Mucosa of stomach (tissue), 1 donor: ENCODE results near the gene ASAH2B.
"Not testable (repeated sequence)": the region's sequence is repeated elsewhere in the genome, so short reads cannot be mapped to it uniquely, and the experiment has no call there.

Source experiments
- H3K27me3 ChIP-seq: one replicate; pipeline ENCODE4 v1.7.0; 2013; ENCODE audit warnings: mild to moderate bottlenecking, low read length; ENCODE audit not compliant: control insufficient read depth, insufficient read depth
- H3K36me3 ChIP-seq: one replicate; pipeline ENCODE4 v1.7.0; 2013; ENCODE audit warnings: low read length; ENCODE audit not compliant: control insufficient read depth, insufficient read depth
- H3K4me1 ChIP-seq: one replicate; pipeline ENCODE4 v1.7.0; 2013; ENCODE audit warnings: mild to moderate bottlenecking, low read length; ENCODE audit not compliant: control insufficient read depth, insufficient read depth
- H3K4me3 ChIP-seq: one replicate; pipeline ENCODE4 v1.7.0; 2013; ENCODE audit warnings: low read length
- H3K9ac ChIP-seq: one replicate; pipeline ENCODE4 v1.7.0; 2013; ENCODE audit warnings: mild to moderate bottlenecking, low read length, moderate library complexity
- H3K9me3 ChIP-seq: one replicate; pipeline ENCODE4 v1.7.0; 2013; ENCODE audit warnings: mild to moderate bottlenecking, low read length, moderate library complexity; ENCODE audit not compliant: control insufficient read depth
- donor health status: Pancreatic carcinoma.

Gene ASAH2B

DNA sequence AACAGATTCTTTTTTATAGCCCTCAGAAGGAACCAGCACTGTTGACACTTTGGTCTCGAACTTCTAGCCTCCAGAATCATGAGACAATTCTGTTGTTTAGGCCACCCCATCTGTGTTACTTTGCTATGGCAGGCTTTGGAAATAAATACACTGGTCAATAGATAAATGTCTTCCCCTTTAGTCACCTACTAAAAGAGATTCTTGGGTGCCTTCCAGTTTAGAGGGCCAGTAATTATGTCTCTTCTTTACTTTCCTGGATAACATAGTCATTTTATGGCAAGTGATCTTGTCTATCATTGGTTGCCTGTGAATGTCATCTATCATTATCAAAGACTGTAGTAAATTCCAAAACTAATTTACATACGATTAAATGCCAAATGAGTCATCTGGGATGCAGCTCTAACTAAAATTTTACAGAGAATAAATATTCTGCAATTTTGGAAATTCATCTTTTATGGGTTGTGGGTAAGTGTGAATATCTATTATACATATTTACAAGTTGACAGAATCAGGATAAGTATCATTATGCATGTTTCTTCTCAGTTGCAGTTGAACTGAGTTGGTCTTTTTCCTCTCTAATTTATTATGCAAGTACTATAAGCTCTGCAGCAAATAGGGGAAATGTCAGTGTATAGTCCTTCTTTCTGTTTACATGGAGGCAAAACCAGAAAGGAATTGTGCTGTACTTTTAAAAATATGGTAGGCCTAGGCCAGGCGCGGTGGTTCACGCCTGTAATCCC lies 27.2 kb downstream of the ASAH2B start:
- not testable (repeated sequence) for H3K4me3 ChIP-seq, H3K36me3 ChIP-seq, H3K9me3 ChIP-seq, H3K4me1 ChIP-seq, H3K9ac ChIP-seq, H3K27me3 ChIP-seq

DNA sequence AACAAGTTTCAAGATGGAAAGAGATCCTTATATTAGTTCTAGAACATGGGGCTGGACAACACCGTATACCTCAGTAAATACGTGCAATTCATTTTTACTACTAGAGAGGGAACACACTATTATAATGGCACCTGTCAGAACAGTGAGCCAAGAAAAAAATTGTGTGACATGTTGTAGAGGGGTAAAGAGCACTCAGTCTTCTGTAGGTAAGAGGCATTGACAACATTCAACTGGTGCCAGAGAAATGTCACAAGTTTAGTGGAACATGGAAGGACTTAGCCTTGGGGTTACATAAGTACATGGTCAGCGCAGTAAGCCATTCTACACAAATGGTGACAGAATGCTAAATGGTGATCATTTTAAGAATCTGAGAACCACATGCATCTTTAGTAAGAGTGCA lies 32.3 kb downstream of the ASAH2B start:
- not testable (repeated sequence) for H3K27me3 ChIP-seq, H3K9ac ChIP-seq, H3K4me3 ChIP-seq, H3K9me3 ChIP-seq, H3K36me3 ChIP-seq, H3K4me1 ChIP-seq

DNA sequence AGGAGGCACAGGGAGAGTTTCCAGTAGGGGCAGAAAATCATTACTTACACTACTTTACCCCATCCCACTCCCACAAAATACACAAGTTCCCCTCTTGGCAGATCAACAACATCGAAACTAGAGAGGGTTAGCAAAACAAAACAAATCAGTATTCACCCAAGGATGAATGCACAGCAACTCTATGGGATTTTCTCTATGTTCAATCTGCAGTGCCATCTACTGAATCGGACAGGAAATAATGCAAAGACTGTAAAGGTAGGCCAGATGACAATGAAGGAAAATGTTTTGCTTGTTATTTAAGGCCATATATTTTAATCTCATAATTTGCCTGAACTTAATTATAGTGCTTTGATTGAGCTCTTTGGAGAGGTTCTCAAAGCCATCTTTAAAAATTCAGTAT lies 35.1 kb downstream of the ASAH2B start:
- not testable (repeated sequence) for H3K4me1 ChIP-seq, H3K4me3 ChIP-seq, H3K27me3 ChIP-seq, H3K36me3 ChIP-seq, H3K9ac ChIP-seq, H3K9me3 ChIP-seq

DNA sequence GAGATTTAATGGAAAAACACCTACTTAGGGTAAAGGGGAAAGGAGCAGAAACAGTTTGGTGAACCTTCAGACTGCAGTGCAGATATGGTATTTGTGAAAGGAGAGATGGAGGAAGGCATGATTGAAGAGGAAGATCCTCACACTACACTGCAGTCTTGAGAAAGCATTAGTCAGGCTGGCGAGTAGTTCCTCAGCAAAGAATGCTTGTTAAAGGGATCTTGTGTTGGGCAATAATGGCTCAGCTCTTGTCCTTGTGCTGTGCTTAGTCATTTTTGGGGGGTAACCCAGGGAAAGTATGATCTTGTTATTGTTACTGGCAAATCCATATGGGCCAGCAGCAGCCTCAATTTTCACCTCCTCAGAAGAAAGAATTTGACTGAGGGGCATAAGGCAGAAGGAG lies 40.3 kb downstream of the ASAH2B start:
- H3K36me3 ChIP-seq, H3K9me3 ChIP-seq, H3K27me3 ChIP-seq: not testable (repeated sequence)

DNA sequence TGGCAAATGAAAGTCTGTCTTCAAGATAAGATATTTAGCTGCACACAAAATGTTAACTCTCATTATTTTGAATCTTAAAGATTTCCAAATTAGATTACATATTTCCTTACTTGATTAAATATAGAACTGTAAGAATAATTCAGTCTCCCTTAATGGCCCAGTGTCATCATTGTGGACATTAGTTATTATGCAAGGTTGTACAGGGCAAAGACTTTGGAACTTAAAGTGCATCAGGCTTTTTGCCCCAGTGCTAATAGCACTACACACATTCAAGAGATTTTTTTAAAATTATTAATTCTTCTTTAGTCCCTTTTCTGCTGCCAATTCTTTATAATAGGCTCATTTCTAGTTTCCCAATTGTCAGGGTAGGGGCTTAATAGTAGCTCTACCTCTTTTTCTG lies 42.3 kb downstream of the ASAH2B start:
- H3K4me3 ChIP-seq, H3K9ac ChIP-seq, H3K27me3 ChIP-seq, H3K4me1 ChIP-seq, H3K36me3 ChIP-seq, H3K9me3 ChIP-seq: not testable (repeated sequence)

More for the DNA sequence above, 40.3 kb downstream of the ASAH2B start:
- not testable (repeated sequence) for H3K4me3 ChIP-seq, H3K9ac ChIP-seq, H3K4me1 ChIP-seq

DNA sequence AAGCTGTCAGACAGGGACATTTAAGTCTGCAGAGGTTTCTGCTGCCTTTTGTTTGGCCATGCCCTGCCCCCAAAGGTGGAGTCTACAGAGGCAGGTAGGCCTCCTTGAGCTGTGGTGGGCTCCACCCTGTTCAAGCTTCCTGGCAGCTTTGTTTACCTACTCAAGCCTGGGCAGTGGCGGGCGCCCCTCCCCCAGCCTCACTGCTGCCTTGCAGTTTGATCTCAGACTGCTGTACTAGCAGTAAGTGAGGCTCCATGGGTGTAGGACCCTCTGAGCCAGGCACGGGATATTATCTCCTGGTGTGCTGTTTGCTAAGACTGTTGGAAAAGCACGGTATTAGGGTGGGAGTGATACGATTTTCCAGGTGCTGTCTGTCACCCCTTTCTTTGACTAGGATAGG lies 48.2 kb downstream of the ASAH2B start:
- peaks cover 18% of the 10 kb centered on the region for H3K4me1 ChIP-seq
- not testable (repeated sequence) for H3K9me3 ChIP-seq, H3K9ac ChIP-seq, H3K4me3 ChIP-seq, H3K36me3 ChIP-seq, H3K27me3 ChIP-seq

DNA sequence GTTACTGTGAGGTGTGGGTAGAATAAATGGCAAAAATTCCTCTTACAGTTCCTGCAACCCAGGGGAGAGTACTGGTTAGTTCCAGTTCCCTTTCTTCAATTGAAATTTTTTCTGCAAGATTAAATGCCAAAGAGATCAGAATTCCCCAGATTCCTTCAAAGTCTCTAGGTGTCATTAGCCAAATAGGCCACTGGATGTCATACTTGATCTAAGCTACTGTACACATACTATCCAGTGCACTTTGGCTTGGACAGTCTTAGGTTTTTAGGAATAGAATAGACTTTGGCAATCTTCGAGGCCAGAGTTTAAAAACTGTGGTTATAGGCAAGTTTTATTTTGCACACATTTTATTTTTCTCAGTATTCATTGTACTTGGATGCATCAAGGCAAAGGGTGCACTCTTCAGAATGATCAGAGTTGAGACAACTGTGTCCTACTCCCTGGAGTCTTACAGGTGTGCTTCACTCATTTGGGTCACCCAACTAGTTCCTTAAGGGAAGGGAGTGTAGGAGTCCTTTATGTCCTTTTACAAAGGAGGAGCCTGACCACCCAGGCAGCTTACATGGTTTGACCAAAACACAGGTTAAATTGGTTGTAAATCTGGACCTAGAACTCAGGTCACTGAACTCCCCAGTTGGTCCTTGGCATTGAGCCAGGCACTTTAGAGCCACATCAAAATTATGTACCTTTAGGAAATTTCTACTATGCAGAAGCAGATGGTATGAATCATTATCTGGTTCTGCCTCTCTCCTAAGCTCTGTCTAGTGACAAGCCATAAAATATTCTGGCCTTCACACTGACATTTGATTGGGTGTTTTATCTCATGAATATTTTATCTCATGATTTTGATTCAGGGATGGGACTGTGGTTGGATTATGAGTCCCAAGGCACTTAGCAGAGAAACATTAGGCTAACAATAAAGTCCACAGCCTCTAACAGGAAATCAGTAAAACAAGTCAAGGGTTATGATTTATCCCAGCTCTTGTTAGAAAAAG lies 49.5 kb downstream of the ASAH2B start:
- peaks cover 18% of the 10 kb centered on the region for H3K4me1 ChIP-seq
- no peaks in the 10 kb centered on the region for H3K9me3 ChIP-seq
- no peaks in the 10 kb centered on the region for H3K36me3 ChIP-seq
- no peaks in the 10 kb centered on the region for H3K27me3 ChIP-seq
- H3K9ac ChIP-seq: no peak overlapping the region
- no peak overlapping the region for H3K4me3 ChIP-seq

DNA sequence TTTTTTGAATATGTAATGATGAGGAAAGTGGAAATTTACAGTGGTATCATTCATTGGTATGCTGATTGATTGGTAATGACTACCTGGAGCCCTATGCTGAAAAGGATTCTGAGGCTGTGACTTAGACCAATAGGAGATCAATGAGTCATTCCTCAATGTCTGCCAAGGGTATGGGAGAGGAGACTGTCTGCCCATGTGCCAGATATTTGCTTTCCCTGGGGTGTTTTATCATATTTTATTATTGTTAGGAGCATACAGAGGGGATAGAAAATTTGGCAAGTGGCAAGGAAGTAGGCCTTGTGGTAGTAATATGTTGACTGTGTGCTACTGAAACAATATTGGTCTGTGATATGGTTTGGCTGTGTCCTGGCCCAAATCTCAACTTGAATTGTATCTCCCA lies 54.8 kb downstream of the ASAH2B start:
- Histone ChIP-seq H3K27me3 (no peaks in the 10 kb centered on the region), H3K4me3 (no peak overlapping the region), H3K9ac (no peak overlapping the region), H3K36me3 (no peaks in the 10 kb centered on the region), H3K4me1 (peaks cover 6% of the 10 kb centered on the region), H3K9me3 (no peaks in the 10 kb centered on the region)

DNA sequence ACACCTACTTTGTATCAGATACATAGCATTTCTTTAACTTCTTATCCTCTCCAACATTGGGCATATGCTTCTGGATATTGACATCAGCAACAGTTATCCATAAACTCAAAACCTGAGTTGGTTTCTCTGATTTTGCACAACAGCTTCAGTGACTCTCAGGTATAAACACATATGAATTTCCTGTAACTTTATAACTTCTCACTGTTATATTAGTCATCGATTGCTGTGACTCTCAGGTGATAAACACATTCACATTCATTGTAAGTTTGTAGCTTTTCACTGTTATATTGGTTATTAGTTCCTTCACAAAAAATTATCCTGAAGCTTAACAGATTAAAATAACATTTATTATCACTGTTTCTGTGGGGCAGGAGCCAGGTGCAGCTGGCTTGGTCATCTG lies 57.0 kb downstream of the ASAH2B start:
- Histone ChIP-seq H3K9ac (no peak overlapping the region), H3K4me3 (no peak overlapping the region), H3K36me3 (no peaks in the 10 kb centered on the region), H3K4me1 (no peaks in the 10 kb centered on the region), H3K9me3 (no peaks in the 10 kb centered on the region), H3K27me3 (no peaks in the 10 kb centered on the region)

DNA sequence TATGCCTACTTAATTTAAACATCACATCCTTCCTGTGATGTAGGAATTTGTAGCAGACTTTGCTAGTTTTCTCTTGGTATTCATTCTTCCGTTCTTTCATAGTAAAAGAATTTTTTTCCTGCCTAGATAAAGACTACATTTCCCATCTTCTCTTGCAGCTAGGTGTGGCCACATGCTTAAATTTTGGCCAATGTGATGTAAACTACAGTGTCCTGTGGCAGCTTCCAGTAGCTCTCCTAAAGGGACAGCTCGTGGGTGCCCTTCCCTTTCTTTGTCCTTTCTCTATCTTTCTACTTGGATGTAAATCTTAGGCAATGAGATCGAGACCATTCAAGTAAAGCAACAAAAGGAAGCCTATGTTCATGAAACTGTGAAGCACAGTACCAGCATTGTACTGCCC lies 58.6 kb downstream of the ASAH2B start:
- Histone ChIP-seq H3K9me3 (no peaks in the 10 kb centered on the region), H3K27me3 (no peaks in the 10 kb centered on the region), H3K9ac (no peak overlapping the region), H3K4me3 (no peak overlapping the region), H3K4me1 (no peaks in the 10 kb centered on the region), H3K36me3 (no peaks in the 10 kb centered on the region)

DNA sequence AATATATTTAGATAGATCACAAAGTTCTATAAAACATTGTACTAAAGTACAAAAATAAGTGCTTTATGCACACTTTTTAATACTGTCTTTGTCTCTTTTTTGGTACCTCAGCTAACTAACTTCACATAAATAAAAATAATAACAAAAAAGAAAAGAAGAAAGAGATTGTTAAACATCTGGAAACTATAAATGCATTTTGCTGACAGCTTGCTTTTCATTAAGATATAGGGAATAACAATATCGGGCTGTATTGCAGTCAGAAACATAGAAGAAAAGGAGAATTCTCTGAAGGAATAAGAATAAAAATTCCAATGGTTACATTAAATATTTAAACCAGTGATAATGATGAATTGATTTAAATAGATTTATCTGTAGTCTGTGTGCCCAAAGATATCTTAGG lies 59.9 kb downstream of the ASAH2B start:
- H3K4me1 ChIP-seq: no peaks in the 10 kb centered on the region
- H3K4me3 ChIP-seq: no peak overlapping the region
- no peaks in the 10 kb centered on the region for H3K36me3 ChIP-seq
- no peaks in the 10 kb centered on the region for H3K27me3 ChIP-seq
- no peaks in the 10 kb centered on the region for H3K9me3 ChIP-seq
- no peak overlapping the region for H3K9ac ChIP-seq

DNA sequence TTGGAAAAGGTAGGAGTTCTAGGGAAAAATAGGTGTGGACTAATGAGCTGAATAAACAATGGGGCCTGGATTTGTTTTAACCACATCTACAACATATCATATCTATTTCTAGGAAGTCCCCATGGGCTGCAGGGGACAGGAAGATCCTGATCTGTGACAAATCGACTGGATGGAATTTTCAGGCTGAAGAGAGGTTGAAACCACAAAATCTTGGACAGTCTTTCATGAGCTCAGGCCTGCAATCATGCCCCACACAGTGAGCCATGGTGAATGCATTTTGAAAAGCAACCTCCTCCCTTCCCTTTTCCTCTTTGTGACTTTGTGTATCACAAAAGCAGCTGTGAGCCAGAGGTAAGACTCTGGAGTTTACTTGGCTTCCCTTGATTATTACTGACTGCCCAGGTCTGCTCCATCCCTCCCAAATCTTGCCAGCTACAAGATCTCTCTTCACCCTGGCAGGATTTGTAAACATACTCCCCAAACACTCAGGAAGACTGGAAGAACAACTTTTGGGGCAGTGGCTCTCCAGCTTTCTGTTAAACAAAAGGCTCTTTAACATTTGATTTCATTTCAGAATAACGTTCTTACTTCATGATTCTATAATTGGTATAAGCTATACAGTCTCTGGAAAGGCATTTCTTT lies 66.4 kb downstream of the ASAH2B start:
- no peaks in the 10 kb centered on the region for H3K27me3 ChIP-seq
- no peak overlapping the region for H3K9ac ChIP-seq
- no peaks in the 10 kb centered on the region for H3K36me3 ChIP-seq
- no peak overlapping the region for H3K4me3 ChIP-seq
- no peaks in the 10 kb centered on the region for H3K9me3 ChIP-seq
- H3K4me1 ChIP-seq: peaks cover 9% of the 10 kb centered on the region
